Measurements from ENCODE around the gene AFF3. TPM values are rescaled to one million over a fixed set of nuclear protein-coding genes. Genes with fewer than 3 reads are reported as not detected.

Gene AFF3
- total RNA-seq, 4 donors from 2014 or later: 2.1 to 7.3 (median 3.5) TPM

GRCh38 chr2:99918389-99918788, 224.0 kb downstream of the AFF3 start:
- no peak for DNase-seq (ENCODE audit: low spot score in 2 of 2)
- intact Hi-C loops (cut with DNase I; ENCODE audit: low total_unique reads): no loop called here
- TF ChIP-seq CTCF (IDR thresholded peaks at IDR 0.05) (no peak), POLR2A (IDR thresholded peaks at IDR 0.05) (no peak)
- no peak overlapping the region for H3K4me3 ChIP-seq (ENCODE audit: low read depth, poor library complexity, severe bottlenecking)
- WGBS, 2 donors: 80 to 82% methylated on average over 2 of the region's 2 CpGs

- DNase-seq (ENCODE audit: low spot score in 2 of 2): no peak
- 85 to 88% methylated on average over 8 of the region's 8 CpGs for WGBS, 2 donors
- no peak for TF ChIP-seq CTCF (IDR thresholded peaks at IDR 0.05)
- no peak for TF ChIP-seq POLR2A (IDR thresholded peaks at IDR 0.05)
- intact Hi-C loops (cut with DNase I; ENCODE audit: low total_unique reads): no loop called here
- no peak overlapping the region for H3K4me3 ChIP-seq (ENCODE audit: low read depth, poor library complexity, severe bottlenecking)
These were observed 227.2 kb downstream of the AFF3 start for GRCh38 chr2:99915108-99915675.

- H3K4me3 ChIP-seq (ENCODE audit: low read depth, poor library complexity, severe bottlenecking): no peak overlapping the region
- no peak for TF ChIP-seq POLR2A (IDR thresholded peaks at IDR 0.05)
- no peak for TF ChIP-seq CTCF (IDR thresholded peaks at IDR 0.05)
- intact Hi-C loops (cut with DNase I; ENCODE audit: low total_unique reads): no loop called here
- no peak for DNase-seq (ENCODE audit: low spot score in 2 of 2)
These were observed 230.7 kb downstream of the AFF3 start for GRCh38 chr2:99911736-99912135.

GRCh38 chr2:99910902-99911301, 231.5 kb downstream of the AFF3 start:
- no peak overlapping the region for H3K4me3 ChIP-seq (ENCODE audit: low read depth, poor library complexity, severe bottlenecking)
- intact Hi-C loops (cut with DNase I; ENCODE audit: low total_unique reads): no loop called here
- no peak for TF ChIP-seq POLR2A (IDR thresholded peaks at IDR 0.05)
- no peak for TF ChIP-seq CTCF (IDR thresholded peaks at IDR 0.05)
- WGBS, 2 donors: 71 to 80% methylated on average over 5 of the region's 5 CpGs
- no peak for DNase-seq (ENCODE audit: low spot score in 2 of 2)

GRCh38 chr2:99905636-99906035, 236.8 kb downstream of the AFF3 start:
- TF ChIP-seq CTCF (IDR thresholded peaks at IDR 0.05) (no peak), POLR2A (IDR thresholded peaks at IDR 0.05) (no peak)
- no peak overlapping the region for H3K4me3 ChIP-seq (ENCODE audit: low read depth, poor library complexity, severe bottlenecking)
- 76 to 84% methylated on average over 2 of the region's 2 CpGs for WGBS, 2 donors
- intact Hi-C loops (cut with DNase I; ENCODE audit: low total_unique reads): no loop called here
- no peak for DNase-seq (ENCODE audit: low spot score in 2 of 2)

- no peak overlapping the region for H3K4me3 ChIP-seq (ENCODE audit: low read depth, poor library complexity, severe bottlenecking)
- peak in 1 of 2 donors; percentile 58 for DNase-seq (ENCODE audit: low spot score in 2 of 2)
- TF ChIP-seq CTCF (IDR thresholded peaks at IDR 0.05): no peak
- TF ChIP-seq POLR2A (IDR thresholded peaks at IDR 0.05): no peak
- intact Hi-C loops (cut with DNase I; ENCODE audit: low total_unique reads): no loop called here
- 91 to 92% methylated on average over 5 of the region's 5 CpGs for WGBS, 2 donors
These were observed 237.4 kb downstream of the AFF3 start for GRCh38 chr2:99905025-99905424.

Data from lower leg skin (tissue), 4 donors.